HG03060 (cell line): ENCODE data around the gene GTSE1.

Experiments
- ATAC-seq: cut with Tn5 transposase; IDR thresholded peaks from one replicate; pipeline ENCODE4 v1.9.1; 2021; ENCODE audit warnings: low read depth, moderate number of reproducible peaks; ENCODE audit not compliant: unreplicated experiment

GTSE1 gene

GRCh38 chr22:46362203-46362933, 65.7 kb downstream of the GTSE1 start:
- no peak for ATAC-seq

- ATAC-seq: no peak
These were observed 66.4 kb downstream of the GTSE1 start for GRCh38 chr22:46362934-46363515.

GRCh38 chr22:46363611-46364321, 67.1 kb downstream of the GTSE1 start:
- ATAC-seq: no peak

GRCh38 chr22:46364341-46365165, 67.9 kb downstream of the GTSE1 start:
- ATAC-seq: no peak

- ATAC-seq: no peak
These were observed 68.5 kb downstream of the GTSE1 start for GRCh38 chr22:46365166-46365624.

GRCh38 chr22:46366327-46366731, 69.7 kb downstream of the GTSE1 start:
- ATAC-seq: no peak

- ATAC-seq: no peak
These were observed 70.4 kb downstream of the GTSE1 start for GRCh38 chr22:46366801-46367706.

GRCh38 chr22:46367707-46368191, 71.1 kb downstream of the GTSE1 start:
- ATAC-seq: no peak

GRCh38 chr22:46368422-46368821, 71.8 kb downstream of the GTSE1 start:
- no peak for ATAC-seq

GRCh38 chr22:46368871-46369715, 72.4 kb downstream of the GTSE1 start:
- ATAC-seq: no peak

GRCh38 chr22:46369716-46370583, 73.3 kb downstream of the GTSE1 start:
- ATAC-seq: no peak

GRCh38 chr22:46370584-46371291, 74.1 kb downstream of the GTSE1 start:
- ATAC-seq: no peak

GRCh38 chr22:46371623-46372226, 75.1 kb downstream of the GTSE1 start:
- no peak for ATAC-seq

- no peak for ATAC-seq
These were observed 76.0 kb downstream of the GTSE1 start for GRCh38 chr22:46372686-46373085.

GRCh38 chr22:46373159-46373558, 76.5 kb downstream of the GTSE1 start:
- ATAC-seq: no peak

GRCh38 chr22:46373921-46374662, 77.4 kb downstream of the GTSE1 start:
- no peak for ATAC-seq
